ENCODE measurements around the gene SPSB2. TPM values are rescaled to one million over a fixed set of nuclear protein-coding genes. Genes with fewer than 3 reads are reported as not detected.

The SPSB2 gene
- total RNA-seq, 4 donors from 2014 or later = 4.1 to 6.4 (median 5.7) TPM

- TF ChIP-seq CTCF (IDR thresholded peaks at IDR 0.05; ENCODE audit: low read depth) = no peak
Observed at GRCh38 chr12:6829536-6830220, 43.4 kb downstream of the SPSB2 start.

- no peak for TF ChIP-seq CTCF (IDR thresholded peaks at IDR 0.05; ENCODE audit: low read depth)
Observed at GRCh38 chr12:6828781-6829535, 44.1 kb downstream of the SPSB2 start.

GRCh38 chr12:6827982-6828780 is 44.9 kb downstream of the SPSB2 start, which contains the start of gene P3H3:
Gene P3H3 (plus strand): TSS chr12:6828407. CDS start chr12:6828441, 34 bp downstream.
- TF ChIP-seq CTCF (IDR thresholded peaks at IDR 0.05; ENCODE audit: low read depth) = no peak

GRCh38 chr12:6827437-6827911 is 45.6 kb downstream of the SPSB2 start:
- no peak for TF ChIP-seq CTCF (IDR thresholded peaks at IDR 0.05; ENCODE audit: low read depth)

- TF ChIP-seq CTCF (IDR thresholded peaks at IDR 0.05; ENCODE audit: low read depth) = no peak
Observed at GRCh38 chr12:6826734-6827436, 46.2 kb downstream of the SPSB2 start.

GRCh38 chr12:6826125-6826733 is 46.9 kb downstream of the SPSB2 start:
- TF ChIP-seq CTCF (IDR thresholded peaks at IDR 0.05; ENCODE audit: low read depth) = no peak
